Stimulated activated CD4-positive, alpha-beta T cell treated with anti-CD3 and anti-CD28 coated beads, Interleukin-4, amount 100 ng/mL, for 4 hours (primary cell): ENCODE data around the gene LYPD6.

Source experiments
- DNase-seq, 2 experiments: peaks; one replicate each; pipeline ENCODE4 v3.0.0-alpha.2; 2020

Gene LYPD6

GRCh38 chr2:149410701-149411484 lies 80.5 kb downstream of the LYPD6 start:
- DNase-seq, result no peak

- no peak for DNase-seq
Observed at GRCh38 chr2:149413487-149413886, 83.1 kb downstream of the LYPD6 start.

DNA sequence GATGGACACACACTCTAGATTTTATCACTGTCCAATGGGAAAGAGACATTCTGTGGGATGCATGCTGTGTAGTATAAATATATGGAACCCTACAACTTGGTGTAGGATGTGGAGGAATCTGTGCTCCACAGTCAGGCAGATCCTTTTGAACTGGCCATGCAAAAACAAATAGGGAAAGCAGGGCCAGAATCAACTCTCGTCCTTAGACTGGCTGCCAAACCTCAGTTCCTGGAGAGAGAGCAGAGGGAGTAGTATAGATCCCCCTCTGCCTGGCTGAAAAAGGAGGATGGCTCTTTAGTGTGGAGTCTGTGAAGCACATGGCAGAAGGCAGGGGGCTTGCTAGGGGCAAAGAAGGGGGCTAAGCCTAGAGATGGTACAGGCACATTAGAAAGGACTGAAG lies 84.7 kb downstream of the LYPD6 start:
- no peak for DNase-seq

DNA sequence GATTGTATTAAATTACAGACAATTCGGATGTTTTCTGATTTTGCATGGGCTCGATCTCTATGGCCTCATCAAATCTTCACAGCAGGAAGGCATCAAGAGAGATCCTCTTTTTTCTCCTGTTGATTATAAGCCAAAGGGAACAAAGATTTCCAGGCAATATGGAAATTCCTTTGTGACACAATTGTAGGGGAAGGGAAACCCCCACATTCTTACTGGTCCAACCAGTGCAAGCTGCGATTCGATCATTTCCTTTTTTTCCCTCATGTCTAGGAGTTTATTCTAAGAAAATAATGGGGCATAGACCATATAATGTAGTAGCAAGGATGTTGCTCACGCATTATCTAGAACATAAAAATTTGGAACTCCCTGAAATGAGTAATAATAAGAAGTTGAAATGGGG lies 87.7 kb downstream of the LYPD6 start:
- DNase-seq, result no peak

GRCh38 chr2:149420053-149420963 lies 89.9 kb downstream of the LYPD6 start:
- no peak for DNase-seq

DNA sequence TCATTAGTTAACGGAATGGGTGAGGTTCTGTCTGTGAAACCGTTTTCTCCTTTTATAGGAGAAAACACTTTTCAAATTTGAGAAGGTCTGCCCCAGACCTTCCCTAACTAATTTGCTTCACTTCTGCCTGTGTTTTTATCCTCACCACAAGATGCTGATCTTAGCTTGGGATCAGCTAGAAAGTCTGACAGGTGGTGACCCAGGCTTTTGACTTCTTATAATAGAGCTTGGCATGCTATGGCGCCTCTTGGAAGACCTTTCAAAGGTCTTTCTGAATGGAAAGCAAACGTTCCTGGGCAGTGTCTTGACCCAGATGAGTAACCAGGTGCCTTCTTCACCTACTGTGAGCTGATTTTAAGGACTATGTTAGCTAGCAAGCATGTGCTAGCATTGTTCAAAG lies 91.4 kb downstream of the LYPD6 start:
- no peak for DNase-seq

- DNase-seq, result no peak
Observed at GRCh38 chr2:149422337-149422990, 92.1 kb downstream of the LYPD6 start.

- no peak for DNase-seq
Observed at GRCh38 chr2:149422991-149423338, 92.6 kb downstream of the LYPD6 start.

- no peak for DNase-seq
Observed at GRCh38 chr2:149423630-149424029, 93.2 kb downstream of the LYPD6 start.

DNA sequence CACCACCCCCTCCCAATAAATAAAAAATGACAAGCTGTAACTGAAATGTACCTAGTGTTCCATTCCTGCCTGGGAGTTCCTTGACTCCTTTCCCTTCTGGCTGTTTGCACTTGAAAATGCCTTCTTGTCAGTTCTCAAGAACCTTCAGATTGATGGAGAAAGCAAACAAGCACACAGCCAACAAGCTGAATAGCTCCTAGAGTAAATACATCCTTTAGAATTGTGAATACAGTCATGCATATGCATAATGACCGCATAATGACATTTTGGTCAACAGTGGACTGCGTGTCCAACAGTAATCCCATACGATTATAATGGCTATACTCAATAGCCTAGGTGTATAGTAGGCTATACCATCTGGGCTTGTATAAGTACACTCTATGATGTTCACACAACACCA lies 97.0 kb downstream of the LYPD6 start:
- DNase-seq, result no peak

DNA sequence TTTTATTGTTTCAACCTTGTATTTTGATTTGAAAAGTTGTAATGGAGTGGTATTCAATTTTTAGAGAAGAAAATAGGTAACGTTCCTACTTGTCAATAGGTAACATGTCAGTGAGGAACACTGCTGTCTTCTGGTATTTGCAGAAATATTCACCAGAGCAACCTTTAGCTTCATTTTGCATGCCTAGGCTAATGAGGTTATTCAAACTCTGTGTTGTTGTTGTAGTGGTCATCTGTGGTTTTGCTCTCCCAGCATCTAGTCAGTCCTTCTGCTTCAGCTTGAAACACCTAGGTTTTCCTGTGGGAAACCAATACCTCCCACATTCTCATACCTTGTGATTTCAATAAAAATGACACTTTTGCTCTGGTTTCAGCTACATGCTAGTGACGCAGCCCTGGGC lies 98.4 kb downstream of the LYPD6 start:
- DNase-seq, result no peak

- DNase-seq, result no peak
Observed at GRCh38 chr2:149430743-149431736, 100.7 kb downstream of the LYPD6 start.

DNA sequence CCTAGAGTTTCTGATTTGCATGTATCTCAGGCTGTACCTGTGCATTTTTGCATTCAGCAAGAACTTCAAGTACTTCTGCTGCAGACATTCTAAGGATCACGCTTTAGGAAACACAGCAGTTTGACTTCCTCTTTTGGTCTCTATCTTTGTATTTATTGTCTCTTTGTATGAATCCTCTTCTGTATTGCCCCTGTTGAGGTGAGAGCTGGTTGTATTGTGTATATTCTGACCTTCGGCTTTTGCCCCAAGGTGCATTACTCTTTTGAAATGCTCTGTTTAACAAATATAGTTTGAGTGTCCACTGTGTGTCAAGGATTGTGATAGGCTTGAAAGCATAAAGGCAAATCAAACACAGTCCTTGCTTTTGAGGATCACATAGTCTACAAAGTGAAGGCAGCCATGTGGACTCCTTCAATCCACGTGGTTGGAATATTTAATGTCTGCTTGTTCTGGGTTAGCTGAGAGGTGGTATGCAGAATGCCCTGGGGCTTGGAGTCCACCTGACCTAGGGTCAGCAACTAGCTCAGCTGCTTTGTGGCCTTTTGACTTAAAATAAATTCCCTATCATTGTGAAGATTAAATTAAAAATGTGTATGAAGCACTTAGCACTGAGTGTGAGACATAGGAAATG lies 108.1 kb downstream of the LYPD6 start:
- DNase-seq, result no peak

GRCh38 chr2:149441255-149441654 lies 110.9 kb downstream of the LYPD6 start:
- no peak for DNase-seq

- DNase-seq, result no peak
Observed at GRCh38 chr2:149442346-149442745, 112.0 kb downstream of the LYPD6 start.

DNA sequence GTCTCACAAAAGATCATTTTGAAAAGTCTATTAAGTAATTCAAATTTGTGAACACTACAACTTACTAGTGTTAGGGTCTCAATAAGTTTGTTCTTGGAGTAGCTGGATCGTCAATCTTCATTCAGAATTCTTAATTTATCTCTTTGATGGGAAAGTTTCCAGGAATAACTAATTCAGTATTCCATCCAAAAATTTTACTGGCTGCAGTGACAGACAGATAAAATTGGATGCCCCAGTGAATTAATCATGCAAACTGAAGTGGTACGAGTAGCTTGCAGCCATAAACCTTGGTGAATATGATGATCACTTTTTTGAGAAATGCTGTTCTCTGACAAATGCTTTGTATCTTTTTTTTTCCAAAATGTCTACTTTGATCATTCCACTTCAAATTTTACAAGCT lies 112.8 kb downstream of the LYPD6 start:
- DNase-seq, result no peak

DNA sequence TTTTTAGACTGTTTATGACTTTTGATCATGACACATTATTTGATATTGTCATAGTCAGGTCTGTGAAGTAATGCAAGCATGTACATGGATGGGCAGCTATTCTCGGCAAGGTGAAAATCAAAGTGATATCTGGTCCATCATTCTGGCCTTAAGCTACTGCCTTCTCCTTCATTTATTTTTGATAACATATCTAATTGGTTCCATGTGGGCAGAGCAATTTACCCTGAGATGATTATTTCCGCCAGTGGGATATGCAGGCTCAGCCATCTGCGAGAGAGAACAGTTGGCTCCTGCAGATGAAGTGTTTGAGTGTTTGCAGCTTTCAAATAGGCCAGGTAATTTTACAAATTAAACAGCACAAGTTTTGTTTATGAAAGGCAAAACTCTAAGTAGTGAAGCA lies 116.4 kb downstream of the LYPD6 start:
- DNase-seq, result no peak

DNA sequence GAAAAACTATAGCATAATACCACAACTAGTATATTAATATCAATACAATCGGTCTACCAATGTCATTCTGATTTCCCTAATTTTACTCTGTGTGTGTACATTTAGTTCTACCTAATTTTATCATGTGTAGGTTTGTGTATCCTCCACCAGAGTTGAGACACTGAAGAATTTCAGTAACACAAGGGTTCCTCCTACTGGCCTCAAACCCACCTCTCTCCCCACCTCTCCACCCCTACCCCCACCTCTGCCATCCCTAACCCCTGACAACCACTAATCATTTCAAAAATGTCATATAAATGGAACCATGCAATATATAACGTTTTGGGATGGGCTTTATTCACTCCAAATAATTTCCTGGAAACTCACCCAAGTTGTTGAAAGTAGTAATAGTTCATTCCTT lies 117.9 kb downstream of the LYPD6 start:
- DNase-seq, result no peak

GRCh38 chr2:149449017-149449416 lies 118.6 kb downstream of the LYPD6 start:
- no peak for DNase-seq

DNA sequence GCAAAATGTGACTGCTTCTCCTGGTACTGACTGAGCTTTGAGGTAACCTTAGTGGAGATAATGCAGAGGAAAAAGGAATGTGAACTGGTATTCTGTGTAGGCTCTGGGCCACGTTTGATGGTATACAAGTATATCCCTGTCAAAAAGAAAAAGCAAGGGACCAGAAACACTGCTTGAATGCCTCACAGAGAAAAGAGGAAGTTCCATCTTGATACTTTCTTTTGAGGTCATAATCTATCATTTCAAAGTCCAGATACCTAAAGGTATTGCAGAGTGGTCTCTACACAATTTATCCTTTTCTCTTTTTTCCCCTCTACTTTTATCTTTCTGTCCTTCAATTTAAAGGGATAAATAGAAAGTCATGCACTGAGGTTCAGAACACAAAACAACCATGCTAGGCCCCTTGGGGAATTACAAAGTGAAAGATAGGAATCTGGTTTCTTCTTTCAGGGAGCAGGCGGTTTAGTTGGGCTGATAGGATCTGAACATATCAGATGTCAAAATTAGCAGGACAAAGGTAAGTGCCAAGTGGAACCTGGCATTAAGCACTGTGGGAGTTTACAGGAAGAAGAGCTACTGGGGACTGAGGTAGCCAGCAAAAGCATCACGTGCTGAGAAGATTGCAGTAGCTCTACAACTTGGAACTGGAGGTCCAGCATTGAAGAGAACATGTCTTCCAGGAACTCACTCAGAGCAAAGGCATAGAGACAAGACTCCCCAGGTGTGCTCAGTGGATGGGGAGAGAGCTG lies 121.2 kb downstream of the LYPD6 start:
- DNase-seq, result no peak

DNA sequence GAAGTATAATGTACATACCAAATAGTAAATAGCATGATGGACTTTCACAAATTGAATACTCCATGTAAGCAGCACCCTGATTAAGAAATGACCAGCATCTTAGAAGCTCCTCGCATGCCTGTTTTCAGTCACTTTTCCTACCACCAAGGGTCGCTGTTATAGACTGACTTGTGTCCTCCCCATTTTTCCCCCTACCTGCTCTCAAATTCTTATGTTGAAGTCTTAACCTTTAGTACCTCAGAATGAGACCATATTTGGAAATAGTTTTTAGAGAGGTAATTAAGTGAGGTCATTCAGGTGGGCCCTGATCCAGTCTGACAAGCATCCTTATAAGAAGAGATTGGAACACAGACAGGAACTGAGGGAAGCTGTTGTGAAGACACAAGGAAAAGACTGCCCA lies 125.9 kb downstream of the LYPD6 start:
- no peak for DNase-seq
